Measurements from ENCODE around the gene CCSER1.
"Not testable (repeated sequence)": the region's sequence is repeated elsewhere in the genome, so short reads cannot be mapped to it uniquely, and the experiment has no call there.

Gene CCSER1

DNA sequence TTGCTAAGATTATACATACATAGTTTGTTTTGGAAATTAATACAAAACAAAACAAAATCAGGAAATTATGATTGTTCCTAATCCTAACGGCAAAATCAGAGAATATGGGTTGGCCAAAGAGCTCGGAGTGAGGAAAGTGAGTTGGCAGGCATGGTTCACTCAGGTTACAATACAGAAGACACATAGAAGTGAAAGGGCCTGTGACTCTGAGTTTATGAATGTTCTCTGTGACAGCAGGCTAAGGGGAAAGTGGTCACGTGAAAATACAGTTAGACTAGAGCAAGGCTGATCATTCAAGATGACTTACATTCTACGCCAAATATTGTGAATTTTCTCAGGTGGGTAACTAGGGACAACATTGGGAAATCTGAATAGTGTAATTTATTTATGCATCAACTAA, 1001.3 kb downstream of the CCSER1 start:
- no peak for DNase-seq (ENCODE audit: low read depth, low spot score)

DNA sequence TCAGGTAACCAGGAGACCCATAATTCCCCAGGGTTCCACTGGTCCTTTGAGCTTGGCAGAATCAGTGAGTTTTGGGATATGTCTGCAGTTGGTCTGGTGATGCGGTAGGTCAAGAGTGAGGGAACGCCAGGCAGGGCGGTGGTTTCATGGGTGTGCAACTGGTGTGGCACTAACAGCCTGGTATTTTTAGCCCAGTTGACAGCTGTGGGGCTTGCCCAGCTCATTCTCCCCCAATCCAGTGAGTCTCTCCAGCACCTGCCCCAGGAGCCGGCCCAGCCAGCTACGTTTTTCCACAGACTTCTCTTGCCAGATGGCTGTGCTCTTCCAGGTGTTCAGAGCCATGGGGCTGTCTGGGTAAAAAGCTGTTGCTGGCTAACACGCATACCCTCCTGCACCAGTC, 1019.9 kb downstream of the CCSER1 start:
- no peak for DNase-seq (ENCODE audit: low read depth, low spot score)

DNA sequence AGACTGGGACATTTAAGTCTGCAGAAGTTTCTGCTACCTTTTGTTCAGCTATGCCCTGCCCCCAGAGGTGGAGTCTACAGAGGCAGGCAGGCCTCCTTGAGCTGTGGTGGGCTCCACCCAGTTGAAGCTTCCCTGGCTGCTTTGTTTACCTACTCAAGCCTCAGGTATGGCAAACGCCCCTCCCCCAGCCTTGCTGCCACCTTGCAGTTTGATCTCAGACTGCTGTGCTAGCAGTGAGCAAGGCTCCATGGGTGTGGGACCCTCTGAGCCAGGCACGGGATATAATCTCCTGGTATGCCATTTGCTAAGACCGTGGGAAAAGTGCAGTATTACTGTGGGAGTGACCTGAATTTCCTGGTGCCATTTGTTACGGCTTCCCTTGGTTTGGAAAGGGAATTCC, 1026.8 kb downstream of the CCSER1 start:
- DNase-seq (ENCODE audit: low read depth, low spot score) = not testable (repeated sequence)

DNA sequence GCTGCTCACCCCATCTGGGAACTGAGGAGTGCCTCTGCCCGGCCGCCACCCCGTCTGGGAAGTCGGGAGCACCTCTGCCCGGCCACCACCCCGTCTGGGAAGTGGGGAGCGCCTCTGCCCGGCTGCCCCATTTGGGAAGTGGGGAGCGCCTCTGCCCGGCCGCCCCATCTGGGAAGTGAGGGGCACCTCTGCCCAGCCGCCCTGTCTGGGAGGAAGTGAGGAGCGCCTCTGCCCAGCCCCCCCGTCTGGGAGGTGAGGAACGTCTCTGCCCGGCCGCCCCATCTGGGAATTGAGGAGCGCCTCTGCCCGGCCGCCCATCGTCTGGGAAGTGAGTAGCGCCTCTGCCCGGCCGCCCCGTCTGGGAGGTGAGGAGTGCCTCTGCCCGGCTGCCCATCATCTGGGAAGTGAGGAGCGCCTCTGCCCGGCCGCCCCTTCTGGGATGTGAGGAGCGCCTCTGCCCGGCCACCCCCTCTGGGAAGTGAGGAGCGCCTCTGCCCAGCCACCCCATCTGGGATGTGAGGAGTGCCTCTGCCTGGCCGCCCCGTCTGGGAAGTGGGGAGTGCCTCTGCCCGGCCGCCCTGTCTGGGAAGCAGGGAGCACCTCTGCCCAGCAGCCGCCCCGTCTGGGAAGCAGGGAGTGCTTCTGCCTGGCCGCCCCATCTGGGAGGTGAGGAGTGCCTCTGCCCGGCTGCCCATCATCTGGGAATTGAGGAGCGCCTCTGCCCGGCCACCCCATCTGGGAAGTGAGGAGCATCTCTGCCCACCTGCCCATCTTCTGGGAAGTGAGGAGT, 1040.9 kb downstream of the CCSER1 start:
- not testable (repeated sequence) for DNase-seq (ENCODE audit: low read depth, low spot score)

- no peak for DNase-seq (ENCODE audit: low read depth, low spot score)
Observed at GRCh38 chr4:91170768-91171167, 1043.6 kb downstream of the CCSER1 start.

GRCh38 chr4:91171217-91171616, 1044.0 kb downstream of the CCSER1 start:
- DNase-seq (ENCODE audit: low read depth, low spot score) = no peak

DNA sequence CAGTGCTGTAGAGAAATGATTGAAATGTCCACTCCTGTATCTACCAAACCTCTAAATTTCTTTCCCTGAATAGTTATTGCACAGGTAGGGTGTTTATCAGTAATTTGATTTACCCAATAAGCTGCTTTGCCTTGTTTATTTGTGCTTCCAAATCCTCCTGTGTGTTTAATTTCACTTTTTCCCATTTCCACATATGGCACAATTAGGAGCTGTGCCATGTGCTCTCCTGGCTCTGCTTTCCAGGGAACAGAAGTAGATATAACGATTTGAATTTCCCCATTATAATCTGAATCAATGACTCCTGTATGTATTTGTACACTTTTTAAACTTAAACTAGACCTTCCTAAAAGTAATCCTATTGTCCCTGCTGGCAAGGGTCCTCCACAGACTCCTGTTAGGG, 1057.9 kb downstream of the CCSER1 start:
- not testable (repeated sequence) for DNase-seq (ENCODE audit: low read depth, low spot score)

DNA sequence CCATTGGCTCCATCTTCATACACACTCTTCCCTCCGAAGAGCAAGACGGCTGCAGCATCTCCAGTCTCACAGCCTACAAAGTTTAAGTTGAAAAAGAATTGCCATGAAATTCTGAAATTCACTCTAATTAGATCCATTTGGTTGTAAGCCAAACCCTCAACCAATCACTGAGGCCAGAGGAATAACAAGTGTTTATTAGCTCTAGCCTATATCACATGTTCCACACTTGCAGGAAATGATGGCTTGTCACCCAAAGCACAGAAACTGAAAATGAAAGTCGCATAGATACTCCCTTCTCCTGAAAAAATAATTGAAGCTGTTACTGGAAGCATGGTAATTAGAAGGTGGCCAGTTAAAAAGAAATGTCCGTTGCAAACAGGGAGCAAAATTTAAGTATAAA, 1071.8 kb downstream of the CCSER1 start:
- DNase-seq (ENCODE audit: low read depth, low spot score) = no peak

DNA sequence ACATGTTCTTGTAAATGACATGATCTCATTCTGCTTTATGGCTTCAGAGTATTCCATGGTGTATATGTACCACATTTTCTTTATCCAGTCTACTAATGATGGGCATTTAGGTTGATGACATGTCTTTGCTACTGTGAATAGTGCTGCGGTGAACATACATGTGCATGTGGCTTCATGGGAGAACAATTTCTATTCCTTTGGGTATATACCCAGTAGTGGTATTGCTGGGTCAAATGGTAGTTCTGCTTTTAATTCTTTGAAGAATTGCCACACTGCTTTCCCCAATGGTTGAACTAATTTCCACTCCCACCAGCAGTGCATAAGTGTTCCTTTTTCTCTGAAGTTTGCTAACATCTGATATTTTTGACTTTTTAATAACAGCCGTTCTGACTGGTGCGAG, 1080.3 kb downstream of the CCSER1 start:
- DNase-seq (ENCODE audit: low read depth, low spot score) = no peak

- no peak for DNase-seq (ENCODE audit: low read depth, low spot score)
Observed at GRCh38 chr4:91212211-91212610, 1085.0 kb downstream of the CCSER1 start.

- DNase-seq (ENCODE audit: low read depth, low spot score) = not testable (repeated sequence)
Observed at GRCh38 chr4:91217831-91218403, 1090.7 kb downstream of the CCSER1 start.

- no peak for DNase-seq (ENCODE audit: low read depth, low spot score)
Observed at GRCh38 chr4:91220315-91220714, 1093.1 kb downstream of the CCSER1 start.

DNA sequence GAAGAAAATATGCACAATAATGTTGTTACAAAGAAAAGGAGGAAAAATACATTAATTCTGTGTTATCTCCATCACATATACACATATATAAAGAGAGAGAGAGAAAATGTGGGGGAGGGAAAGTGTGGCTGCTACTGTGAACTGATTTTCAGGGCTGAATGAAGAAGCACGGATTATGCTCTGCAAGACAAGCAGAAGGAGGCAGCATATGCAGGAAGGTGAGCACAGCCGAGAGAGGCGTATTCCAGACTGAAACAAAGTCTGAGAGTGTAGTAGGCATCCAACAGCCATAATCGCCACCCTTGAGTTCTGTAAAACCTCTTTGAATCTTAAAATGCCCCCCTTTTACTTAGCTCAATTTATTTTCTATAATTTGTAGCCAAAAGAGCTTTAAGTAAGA, 1094.8 kb downstream of the CCSER1 start:
- no peak for DNase-seq (ENCODE audit: low read depth, low spot score)

DNA sequence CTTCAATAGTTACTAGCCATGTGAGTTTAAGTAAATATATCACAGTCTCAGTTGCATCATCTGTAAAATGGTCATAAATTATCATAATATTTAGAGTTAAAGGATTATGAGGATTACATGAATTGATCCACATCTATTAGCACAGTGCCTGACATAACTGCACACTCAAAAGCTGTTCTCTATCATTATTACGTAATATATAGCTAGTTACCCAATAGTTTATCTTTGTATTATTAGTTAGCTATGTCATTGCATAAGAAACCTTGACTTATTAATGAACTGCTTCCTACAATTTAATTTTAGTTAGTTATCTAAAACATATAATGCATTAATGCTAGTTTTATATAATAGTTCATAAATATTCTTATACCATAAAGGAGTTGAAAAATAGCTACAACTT, 1099.7 kb downstream of the CCSER1 start:
- DNase-seq (ENCODE audit: low read depth, low spot score) = no peak

DNA sequence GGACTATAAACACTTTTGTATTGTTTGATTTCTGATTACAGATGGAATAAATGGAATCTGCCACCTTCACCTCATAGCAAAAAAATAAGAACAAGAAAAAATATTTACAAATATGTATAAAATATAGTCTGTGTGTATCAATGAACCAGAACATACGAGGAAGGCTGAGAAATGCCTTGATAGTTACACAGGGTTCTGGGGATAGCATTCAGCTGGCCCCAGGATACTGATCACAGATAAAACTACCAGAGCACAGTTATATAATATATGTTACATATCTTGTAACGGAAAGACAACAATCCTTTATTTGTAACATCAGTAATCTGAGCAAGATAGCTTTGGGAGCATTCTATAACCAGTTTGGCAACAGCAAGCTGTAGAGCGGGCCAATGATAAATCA, 1101.5 kb downstream of the CCSER1 start:
- DNase-seq (ENCODE audit: low read depth, low spot score) = no peak

DNA sequence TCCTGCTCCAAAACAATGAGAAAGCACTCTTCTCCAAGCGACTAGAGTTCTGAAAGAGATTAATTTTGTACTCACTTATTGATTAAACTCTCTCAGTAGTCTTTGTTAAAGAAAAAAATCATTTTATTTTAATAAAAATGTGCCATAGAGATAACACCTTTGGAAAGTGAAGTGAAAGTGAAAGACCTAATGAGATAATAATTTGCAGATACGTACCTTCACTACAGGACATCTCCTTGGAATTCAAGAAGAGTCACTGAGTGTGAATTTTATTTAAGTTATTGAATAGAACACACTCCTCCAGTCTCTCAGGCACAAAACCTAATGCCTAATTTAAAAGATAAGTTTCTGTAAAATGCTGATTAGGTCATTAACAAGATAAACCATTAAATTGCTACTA, 1106.0 kb downstream of the CCSER1 start:
- no peak for DNase-seq (ENCODE audit: low read depth, low spot score)

- no peak for DNase-seq (ENCODE audit: low read depth, low spot score)
Observed at GRCh38 chr4:91243132-91243531, 1115.9 kb downstream of the CCSER1 start.

GRCh38 chr4:91256043-91256442, 1128.8 kb downstream of the CCSER1 start:
- no peak for DNase-seq (ENCODE audit: low read depth, low spot score)

DNA sequence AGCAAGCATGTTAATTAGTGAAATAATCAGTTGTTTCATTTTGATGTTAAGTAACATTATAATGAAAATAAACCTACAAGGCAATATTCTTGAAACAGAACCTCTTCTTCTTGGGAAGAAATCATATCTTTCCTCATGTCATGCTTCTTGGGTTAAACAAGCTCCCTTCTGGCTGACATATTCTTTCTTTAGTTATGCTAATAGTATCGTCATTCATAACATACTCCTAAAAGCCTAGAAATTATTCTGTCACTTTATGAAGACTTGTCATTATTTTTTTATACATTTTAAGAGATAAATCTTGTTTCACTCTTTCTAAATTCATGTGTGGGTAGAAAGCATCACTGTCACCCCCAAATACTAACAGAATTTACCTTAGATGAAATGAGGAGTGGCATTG, 1129.6 kb downstream of the CCSER1 start:
- no peak for DNase-seq (ENCODE audit: low read depth, low spot score)

DNA sequence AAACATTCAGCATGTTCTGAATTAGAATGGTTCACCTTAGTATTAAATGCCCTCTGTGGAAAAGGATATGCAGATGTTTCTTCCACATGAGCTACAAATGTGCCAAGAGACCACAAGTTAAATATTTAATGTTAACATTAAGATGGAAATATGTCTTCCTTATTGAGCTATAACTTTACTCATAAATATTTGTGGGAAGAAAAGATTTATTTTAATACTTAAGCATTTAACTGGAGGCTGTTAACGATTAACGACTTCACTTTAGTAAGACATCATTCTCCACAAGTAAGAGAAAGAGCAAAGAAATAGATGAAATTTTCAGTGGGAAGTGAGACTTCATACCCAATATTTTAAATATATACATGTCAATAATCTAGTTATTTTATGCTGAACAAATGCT, 1130.5 kb downstream of the CCSER1 start:
- DNase-seq (ENCODE audit: low read depth, low spot score) = no peak

GRCh38 chr4:91258326-91258725, 1131.1 kb downstream of the CCSER1 start:
- DNase-seq (ENCODE audit: low read depth, low spot score) = no peak

DNA sequence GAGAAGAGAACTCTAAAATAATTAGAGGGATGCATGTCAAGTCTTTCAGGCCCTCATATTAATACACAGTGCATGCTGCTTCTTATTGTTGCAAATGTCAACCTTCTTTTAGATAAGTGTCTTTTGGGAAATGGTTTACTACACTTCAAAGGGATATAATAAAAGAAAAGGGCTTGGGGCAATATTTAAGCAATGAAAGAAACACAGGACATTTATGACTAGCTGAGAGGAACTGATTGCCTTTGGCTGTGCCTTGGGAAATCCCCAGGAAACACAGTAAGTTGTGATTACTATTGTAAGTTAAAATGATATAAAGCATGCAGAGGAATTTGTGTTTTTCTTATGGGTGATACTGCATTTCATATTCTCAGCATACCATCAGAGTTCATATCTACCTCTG, 1140.3 kb downstream of the CCSER1 start:
- DNase-seq (ENCODE audit: low read depth, low spot score) = no peak

- DNase-seq (ENCODE audit: low read depth, low spot score) = not testable (repeated sequence)
Observed at GRCh38 chr4:91268481-91268880, 1141.3 kb downstream of the CCSER1 start.

DNA sequence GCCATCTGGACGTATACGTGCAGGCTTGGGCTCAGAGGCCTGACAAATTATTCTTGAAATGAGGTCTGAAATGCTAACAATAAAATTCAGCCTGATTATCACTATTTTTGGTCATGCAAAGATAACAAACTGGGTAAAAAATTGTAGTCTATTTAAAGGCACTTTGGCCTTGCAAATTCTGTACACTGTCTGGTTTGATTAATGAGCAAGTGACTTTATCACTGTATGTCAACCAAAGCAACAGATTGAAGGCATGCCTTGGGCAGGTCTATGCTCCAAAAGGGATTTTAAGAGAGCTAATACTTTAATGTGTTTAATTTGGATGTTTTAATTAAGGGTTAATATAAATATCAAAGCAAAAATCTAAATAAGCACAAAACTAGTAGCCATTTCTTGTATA, 1141.7 kb downstream of the CCSER1 start:
- DNase-seq (ENCODE audit: low read depth, low spot score) = no peak

All from smooth muscle cell of the brain vasculature (primary cell).